Ovary (tissue), 9 donors: ENCODE measurements around the gene GLB1L. TPM values are rescaled to one million over a fixed set of nuclear protein-coding genes. Genes with fewer than 3 reads are reported as not detected.

Experiments used
- DNase-seq, 5 donors: peaks; one replicate each; pipeline ENCODE4 v3.0.0-alpha.2; 2019 to 2020
- H3K27ac ChIP-seq, 2 donors: fragments of 200-600 bp; one replicate each; pipeline versions ENCODE4 v1.5.1 to v1.8.0; 2019 to 2022
- H3K27me3 ChIP-seq: fragments of 200-600 bp; one replicate; pipeline ENCODE4 v1.8.0; 2022
- H3K36me3 ChIP-seq: fragments of 200-600 bp; sonication (generic); one replicate; pipeline ENCODE4 v1.5.1; 2019
- H3K4me1 ChIP-seq: one replicate; pipeline ENCODE4 v1.8.1; 2013; ENCODE audit warnings: mild to moderate bottlenecking, moderate library complexity; ENCODE audit not compliant: insufficient read depth
- H3K4me3 ChIP-seq: fragments of 200-600 bp; sonication (generic); one replicate; pipeline ENCODE4 v1.5.1; 2017
- H3K9me3 ChIP-seq, 2 donors: fragments of 200-600 bp in 1 of 2; sonication (generic) in 1 of 2; one replicate each; pipeline versions ENCODE4 v1.5.1 to v1.8.1; 2013 to 2019; ENCODE audit warnings: mild to moderate bottlenecking in 1 of 2, moderate library complexity in 1 of 2
- EP300 ChIP-seq: sonication (generic); formaldehyde crosslinking; IDR thresholded peaks from one replicate; pipeline ENCODE4 v1.6.1; 2017; ENCODE audit warnings: antibody characterized with exemption
- POLR2A ChIP-seq: fragments of 450-650 bp; IDR thresholded peaks from one replicate; pipeline ENCODE4 v1.6.1; 2017; ENCODE audit warnings: antibody characterized with exemption, mild to moderate bottlenecking, moderate library complexity
- WGBS, 3 donors: extraction: QIAGEN DNeasy Blood & Tissue Kit in 1 of 3; methylation state at CpG; one replicate each; pipeline versions ENCODE4 v1.1.5 to v1.1.7; 2013 to 2017; 5-methylcytosine and 5-hydroxymethylcytosine counted together
- intact Hi-C, 4 donors: fragments of 100-400 bp; cut with DNase I; formaldehyde crosslinking; loops; one replicate each; pipeline versions ENCODE4 v1.11.0 to v1.15.1; 2022 to 2023
- polyA plus RNA-seq, 2 donors: library from polyadenylated mRNA; stranded (reverse); fragments of 200-250 nt in 1 of 2; fragments of 350-450 nt in 1 of 2; fragmentation: Illumina TruSeq in 1 of 2; extraction: RNeasy Lipid Tissue Mini Kit (QIAGEN cat#74804) in 1 of 2; gene quantifications; one replicate each; pipeline ENCODE4 v1.2.3, GENCODE V29; 2013 to 2014
- total RNA-seq, 7 donors: library from RNA; depleted of rRNA in 2 of 7; stranded (reverse); fragments of >200 nt in 2 of 7; fragmentation: NEBNext Ultra II Directional in 3 of 7; extraction: Animal tissue kit (Norgen Biotek cat#: 25700) in 3 of 7; gene quantifications; one replicate each; pipeline versions ENCODE4 v1.1.0 to v1.2.4, GENCODE V29; 2016 to 2023
- TF ChIP-seq, protein P1 (sequence below), 3 donors: fragments of 450-650 bp in 2 of 3; fragments of 200-600 bp in 1 of 3; IDR thresholded peaks; one replicate each; pipeline versions ENCODE4 v1.5.1 to v1.8.0; 2016 to 2022; ENCODE audit warnings: antibody characterized with exemption in 3 of 3, mild to moderate bottlenecking in 1 of 3
- donor health status: DM: no; HTN: no; CAD: no; lungs with moderate emphysema.
- donor health status: DM: no; HTN: no; CAD: no.
- donor health status: Bipolar disorder and iron deficiency.
- donor health status: DM: yes; HTN: yes; CAD: no.
- donor health status: DM: no; HTN: no; CAD: no.
- donor health status: DM: yes; HTN: yes; CAD: no.

Gene GLB1L
- total and polyA plus RNA-seq, 9 donors, result 5.7 to 20.3 (median 13.9) TPM

DNA sequence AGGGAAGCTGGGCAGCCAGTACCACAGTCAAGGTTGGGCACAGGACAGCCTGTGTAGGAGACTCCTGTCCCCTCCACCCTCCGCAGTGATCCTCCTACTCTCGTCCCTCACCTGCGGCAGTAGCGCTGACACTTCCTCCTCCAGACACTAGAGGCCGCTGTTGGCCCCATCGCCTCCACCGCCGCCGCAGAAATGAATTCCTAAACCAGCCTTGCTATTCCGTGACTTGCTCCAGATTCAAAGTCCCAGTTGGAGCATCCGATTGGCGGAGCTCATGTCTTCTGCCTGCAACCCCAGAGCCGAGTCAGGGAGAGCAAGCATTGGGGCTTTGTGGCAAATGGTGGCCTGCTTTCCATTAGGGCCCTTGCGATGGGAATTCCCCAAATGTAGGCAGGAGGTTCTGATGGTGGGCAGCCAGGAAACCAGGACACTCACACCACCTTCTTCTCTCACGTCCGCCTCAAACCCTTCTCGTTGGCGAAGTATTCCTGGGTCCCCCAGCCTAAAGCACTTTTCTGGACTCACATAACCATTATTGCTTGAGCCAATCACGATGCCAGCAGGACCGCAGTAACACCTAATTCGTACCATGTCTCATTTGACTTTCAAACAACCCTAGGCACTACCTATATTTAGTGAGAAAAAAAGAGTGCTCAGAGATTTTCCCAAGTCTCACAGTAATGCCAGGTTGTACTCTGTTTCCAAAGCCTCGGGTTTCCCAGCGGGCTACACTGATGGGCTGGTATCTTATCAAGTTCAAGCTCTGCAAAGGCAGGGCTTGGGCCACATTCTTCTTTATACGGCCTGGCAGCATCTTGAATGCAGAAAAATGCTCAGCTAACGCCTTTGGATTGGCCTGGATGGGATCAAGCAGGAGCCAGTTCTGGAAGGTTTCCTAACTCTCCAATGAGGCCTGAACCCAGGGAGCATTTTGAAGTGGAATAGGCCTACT is 32.7 kb upstream of the GLB1L start:
- no peaks in the 10 kb centered on the region for H3K9me3 ChIP-seq
- no peak overlapping the region for H3K4me3 ChIP-seq
- intact Hi-C loops, result loop anchor here in 2 of 4 donors (2.0 to 10.0 kb wide), 3 partner anchors 17 to 247 kb away; partner anchors contain the start of gene DNPEP (in 1 of the 2)
- peaks cover 8% of the 10 kb centered on the region for H3K4me1 ChIP-seq
- H3K27ac ChIP-seq, result peak overlapping the region; percentile 98
- H3K36me3 ChIP-seq, result no peaks in the 10 kb centered on the region
- no peaks in the 10 kb centered on the region for H3K27me3 ChIP-seq
- no peak for TF ChIP-seq EP300
- TF ChIP-seq POLR2A, result peak; percentile 24
- TF ChIP-seq, protein P1, sequence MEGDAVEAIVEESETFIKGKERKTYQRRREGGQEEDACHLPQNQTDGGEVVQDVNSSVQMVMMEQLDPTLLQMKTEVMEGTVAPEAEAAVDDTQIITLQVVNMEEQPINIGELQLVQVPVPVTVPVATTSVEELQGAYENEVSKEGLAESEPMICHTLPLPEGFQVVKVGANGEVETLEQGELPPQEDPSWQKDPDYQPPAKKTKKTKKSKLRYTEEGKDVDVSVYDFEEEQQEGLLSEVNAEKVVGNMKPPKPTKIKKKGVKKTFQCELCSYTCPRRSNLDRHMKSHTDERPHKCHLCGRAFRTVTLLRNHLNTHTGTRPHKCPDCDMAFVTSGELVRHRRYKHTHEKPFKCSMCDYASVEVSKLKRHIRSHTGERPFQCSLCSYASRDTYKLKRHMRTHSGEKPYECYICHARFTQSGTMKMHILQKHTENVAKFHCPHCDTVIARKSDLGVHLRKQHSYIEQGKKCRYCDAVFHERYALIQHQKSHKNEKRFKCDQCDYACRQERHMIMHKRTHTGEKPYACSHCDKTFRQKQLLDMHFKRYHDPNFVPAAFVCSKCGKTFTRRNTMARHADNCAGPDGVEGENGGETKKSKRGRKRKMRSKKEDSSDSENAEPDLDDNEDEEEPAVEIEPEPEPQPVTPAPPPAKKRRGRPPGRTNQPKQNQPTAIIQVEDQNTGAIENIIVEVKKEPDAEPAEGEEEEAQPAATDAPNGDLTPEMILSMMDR (IDR thresholded peaks at IDR 0.05), result peak; percentile 92 to 97 (median 96)
- DNase-seq, result peak; percentile 71 to 87 (median 83)
- WGBS, 3 donors, result 22 to 24% (median 23%) methylated on average over 25 of the region's 25 CpGs

DNA sequence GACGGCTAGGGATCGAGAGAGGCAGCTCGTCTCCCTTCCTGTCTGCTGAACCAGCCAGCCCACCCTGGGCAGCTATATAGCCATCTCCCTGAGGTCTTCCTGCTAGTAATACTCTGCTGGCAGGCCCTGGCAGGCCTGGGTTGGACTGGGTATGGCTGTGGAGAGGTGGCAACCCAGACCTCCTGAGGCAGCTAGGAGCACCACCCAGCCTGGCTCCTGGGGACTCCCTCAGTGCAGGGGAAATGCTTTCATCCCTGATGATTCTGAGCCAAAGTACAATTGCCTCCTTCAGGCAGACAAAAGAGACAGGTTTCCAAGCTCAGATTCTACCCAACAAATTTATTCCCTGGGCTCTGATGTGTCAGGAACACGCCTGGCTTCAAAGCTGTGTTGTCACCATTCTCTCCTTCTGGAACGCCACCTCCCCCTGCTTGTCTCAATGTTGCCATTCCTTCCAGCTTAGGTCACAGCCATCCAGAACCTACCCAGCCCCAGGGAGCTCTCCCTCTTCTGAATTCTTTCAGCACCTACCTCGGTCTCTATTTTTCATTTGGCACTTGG is 29.2 kb upstream of the GLB1L start:
- H3K27ac ChIP-seq, result no peak overlapping the region
- H3K9me3 ChIP-seq, result no peaks in the 10 kb centered on the region
- intact Hi-C loops, result loop anchor here in 2 of 4 donors (10.0 kb wide), 1 partner anchor 250 kb away; no protein-coding TSS in a partner anchor
- H3K36me3 ChIP-seq, result no peaks in the 10 kb centered on the region
- no peak for DNase-seq
- WGBS, 3 donors, result 21 to 29% (median 22%) methylated on average over 6 of the region's 6 CpGs
- TF ChIP-seq POLR2A (no peak), EP300 (no peak)
- TF ChIP-seq, protein P1 (IDR thresholded peaks at IDR 0.05), result no peak
- H3K4me1 ChIP-seq, result peaks cover 8% of the 10 kb centered on the region
- no peak overlapping the region for H3K4me3 ChIP-seq
- no peaks in the 10 kb centered on the region for H3K27me3 ChIP-seq

DNA sequence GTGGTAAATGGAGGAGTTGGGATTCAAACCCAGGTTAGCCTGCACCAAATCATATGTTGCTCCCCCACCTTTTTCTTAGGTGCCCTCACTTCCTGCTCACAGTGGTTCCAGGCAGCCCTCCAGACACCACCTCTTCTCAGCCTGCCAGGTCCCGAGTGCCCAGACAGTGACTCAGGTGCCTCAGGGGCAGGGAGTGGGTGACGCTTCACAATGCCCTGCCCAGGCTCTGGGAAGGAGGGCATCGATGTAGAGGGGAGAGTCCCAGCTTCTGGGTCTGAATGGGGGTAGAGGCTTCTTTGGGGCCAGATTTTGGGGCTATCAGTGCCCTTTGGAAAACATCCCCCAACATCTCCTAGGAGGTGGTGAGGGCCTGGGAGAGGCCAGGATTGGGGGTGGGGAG is 28.7 kb upstream of the GLB1L start:
- peaks cover 8% of the 10 kb centered on the region for H3K4me1 ChIP-seq
- no peaks in the 10 kb centered on the region for H3K36me3 ChIP-seq
- WGBS, 3 donors, result 75 to 82% (median 77%) methylated on average over 3 of the region's 3 CpGs
- DNase-seq, result no peak
- no peaks in the 10 kb centered on the region for H3K27me3 ChIP-seq
- no peak overlapping the region for H3K27ac ChIP-seq
- H3K9me3 ChIP-seq, result no peaks in the 10 kb centered on the region
- H3K4me3 ChIP-seq, result no peak overlapping the region
- TF ChIP-seq POLR2A (no peak), EP300 (no peak)
- TF ChIP-seq, protein P1 (IDR thresholded peaks at IDR 0.05), result no peak
- intact Hi-C loops, result loop anchor here in 2 of 4 donors (10.0 kb wide), 1 partner anchor 251 kb away; no protein-coding TSS in a partner anchor

DNA sequence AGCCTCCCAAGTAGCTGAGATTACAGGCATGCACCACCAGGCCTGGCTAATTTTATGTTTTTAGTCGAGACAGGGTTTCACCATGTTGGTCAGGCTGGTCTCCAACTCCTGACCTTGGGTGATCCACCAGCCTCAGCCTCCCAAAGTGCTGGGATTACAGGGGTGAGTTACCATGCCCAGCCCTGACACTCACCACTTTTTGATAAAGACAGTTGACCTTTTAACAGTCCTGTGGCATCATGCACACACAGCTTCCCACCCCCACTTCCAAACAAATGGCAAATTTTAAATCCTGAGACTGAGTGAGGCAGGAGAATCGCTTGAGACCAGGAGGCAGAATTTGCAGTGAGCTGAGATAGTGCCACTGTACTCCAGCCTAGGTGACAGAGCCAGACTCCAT is 27.8 kb upstream of the GLB1L start:
- TF ChIP-seq EP300, result no peak
- TF ChIP-seq, protein P1 (IDR thresholded peaks at IDR 0.05), result no peak
- no peak for TF ChIP-seq POLR2A
- Histone ChIP-seq H3K9me3 (no peaks in the 10 kb centered on the region), H3K27ac (no peak overlapping the region), H3K36me3 (no peaks in the 10 kb centered on the region), H3K4me1 (peaks cover 5% of the 10 kb centered on the region), H3K4me3 (no peak overlapping the region), H3K27me3 (no peaks in the 10 kb centered on the region)
- intact Hi-C loops, result loop anchor here in 2 of 4 donors (10.0 kb wide), 1 partner anchor 252 kb away; no protein-coding TSS in a partner anchor
- DNase-seq, result no peak
- WGBS, 3 donors, result 60 to 83% (median 67%) methylated on average over 2 of the region's 2 CpGs
